Prostate gland (tissue), 2 donors: ENCODE data around the gene PDE11A. TPM values are rescaled to one million over a fixed set of nuclear protein-coding genes. Genes with fewer than 3 reads are reported as not detected.

Experiments used
- DNase-seq: peaks from one replicate; pipeline ENCODE4 v3.0.0-alpha.2; 2019; ENCODE audit warnings: low spot score
- H3K27ac ChIP-seq, 2 donors: fragments of 200-600 bp; sonication (generic); 2 replicates each; pipeline ENCODE4 v1.5.1; 2017 to 2019
- H3K27me3 ChIP-seq: fragments of 200-600 bp; sonication (generic); replicated peaks from 2 replicates; pipeline ENCODE4 v1.5.1; 2019; ENCODE audit not compliant: insufficient read depth
- H3K36me3 ChIP-seq, 2 donors: fragments of 200-600 bp; sonication (generic); 1 replicate in 1 of 2; 2 replicates in 1 of 2; pipeline versions ENCODE4 v1.5.1 to v1.8.1; 2017 to 2019
- H3K4me1 ChIP-seq: fragments of 200-600 bp; sonication (generic); replicated peaks from 2 replicates; pipeline ENCODE4 v1.5.1; 2019
- H3K4me3 ChIP-seq, 2 donors: fragments of 200-600 bp; sonication (generic); 2 replicates each; pipeline ENCODE4 v1.5.1; 2017 to 2019
- H3K9me3 ChIP-seq: fragments of 200-600 bp; sonication (generic); 2 replicates; pipeline ENCODE4 v1.5.1; 2017
- POLR2A ChIP-seq: fragments of 450-650 bp; IDR thresholded peaks from one replicate; pipeline ENCODE4 v1.6.1; 2016; ENCODE audit warnings: antibody characterized with exemption, mild to moderate bottlenecking
- POLR2AphosphoS5 ChIP-seq: sonication (generic); formaldehyde crosslinking; IDR thresholded peaks from one replicate; pipeline ENCODE4 v1.6.1; 2017; ENCODE audit warnings: antibody characterized with exemption
- WGBS: methylation state at CpG from one replicate; pipeline ENCODE4 v1.1.5; 2018; 5-methylcytosine and 5-hydroxymethylcytosine counted together
- intact Hi-C: fragments of 100-400 bp; cut with DNase I; formaldehyde crosslinking; loops from one replicate; pipeline ENCODE4 v1.14.2; 2022
- total RNA-seq, 2 donors: library from RNA; depleted of rRNA; stranded (reverse); fragments of >200 nt; gene quantifications; one replicate each; pipeline ENCODE4 v1.1.0, GENCODE V29; 2016
- TF ChIP-seq, protein P1 (sequence below), 4 experiments: fragments of 200-600 bp in 2 of 4; fragments of 450-650 bp in 2 of 4; sonication (generic) in 2 of 4; IDR thresholded peaks; 1 replicate in 3 of 4; 2 replicates in 1 of 4; pipeline ENCODE4 v1.5.1; 2016 to 2019; ENCODE audit warnings: antibody characterized with exemption in 4 of 4, mild to moderate bottlenecking in 2 of 4, moderate library complexity in 2 of 4

PDE11A gene
- total RNA-seq, 2 donors from 2014 or later, result 14.9 to 26.6 TPM

DNA sequence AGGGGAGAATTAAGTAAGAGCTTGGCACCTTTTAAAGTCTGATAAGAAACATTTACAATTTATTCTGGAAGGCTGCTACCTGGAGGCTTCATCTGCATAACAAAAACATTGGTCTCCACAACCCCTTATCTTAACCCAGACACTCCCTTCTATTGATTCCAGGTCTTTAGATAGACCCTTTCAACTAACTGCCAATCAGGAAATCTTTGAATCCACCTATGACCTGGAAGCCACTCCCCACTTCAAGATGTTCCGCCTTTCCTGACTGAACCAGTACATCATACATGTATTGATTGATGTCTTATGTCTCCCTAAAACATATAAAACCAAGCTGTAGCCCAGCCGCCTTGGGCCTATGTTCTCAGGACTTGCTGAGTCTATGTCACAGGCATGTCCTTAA lies 390.6 kb downstream of the PDE11A start:
- intact Hi-C loops, result no loop called here
- H3K36me3 ChIP-seq, result no peaks in the 10 kb centered on the region
- WGBS, result 95% methylated on average over 2 of the region's 2 CpGs

DNA sequence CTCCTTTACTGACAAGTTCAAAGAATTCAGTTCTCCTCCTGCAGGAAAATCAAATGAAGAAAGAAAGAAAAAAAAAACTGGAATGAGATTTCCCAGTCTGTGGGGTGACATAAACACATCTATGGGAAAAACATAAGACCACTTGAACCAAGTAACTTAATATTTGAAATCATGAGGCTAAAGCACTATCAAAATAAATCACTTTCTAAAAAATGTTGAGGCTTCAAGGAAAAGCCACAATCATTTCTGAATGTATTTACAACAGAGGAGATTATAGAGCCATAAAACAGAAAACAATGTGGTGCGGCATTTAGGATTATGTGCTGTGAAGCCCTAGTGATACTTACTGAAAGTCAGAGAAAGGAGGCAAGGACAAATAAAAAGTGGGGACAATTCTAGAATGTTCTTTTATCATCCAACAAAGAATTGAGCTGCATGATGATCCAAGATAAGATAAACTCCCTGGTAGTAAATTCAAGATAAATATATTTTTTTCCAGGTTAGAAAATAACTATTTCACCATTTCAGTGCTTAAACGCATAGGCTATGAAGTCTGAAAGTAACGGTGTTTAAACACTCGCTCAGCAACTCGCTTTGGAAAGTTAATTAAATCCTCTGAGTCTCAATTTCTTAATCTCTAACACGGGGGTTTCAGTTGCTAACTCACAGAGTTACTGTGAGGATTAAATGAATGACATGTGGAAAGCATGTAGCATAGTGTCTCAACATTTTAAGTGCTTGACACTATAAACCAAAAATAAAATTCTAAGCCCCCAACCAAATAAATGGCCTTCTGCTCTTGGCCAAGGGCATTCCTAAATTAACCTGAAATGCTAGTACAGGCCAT lies 391.5 kb downstream of the PDE11A start:
- no peaks in the 10 kb centered on the region for H3K9me3 ChIP-seq
- H3K4me1 ChIP-seq, result no peaks in the 10 kb centered on the region
- no peak overlapping the region for H3K4me3 ChIP-seq
- no peak for DNase-seq
- TF ChIP-seq POLR2A, result no peak
- TF ChIP-seq POLR2AphosphoS5, result no peak
- TF ChIP-seq, protein P1, sequence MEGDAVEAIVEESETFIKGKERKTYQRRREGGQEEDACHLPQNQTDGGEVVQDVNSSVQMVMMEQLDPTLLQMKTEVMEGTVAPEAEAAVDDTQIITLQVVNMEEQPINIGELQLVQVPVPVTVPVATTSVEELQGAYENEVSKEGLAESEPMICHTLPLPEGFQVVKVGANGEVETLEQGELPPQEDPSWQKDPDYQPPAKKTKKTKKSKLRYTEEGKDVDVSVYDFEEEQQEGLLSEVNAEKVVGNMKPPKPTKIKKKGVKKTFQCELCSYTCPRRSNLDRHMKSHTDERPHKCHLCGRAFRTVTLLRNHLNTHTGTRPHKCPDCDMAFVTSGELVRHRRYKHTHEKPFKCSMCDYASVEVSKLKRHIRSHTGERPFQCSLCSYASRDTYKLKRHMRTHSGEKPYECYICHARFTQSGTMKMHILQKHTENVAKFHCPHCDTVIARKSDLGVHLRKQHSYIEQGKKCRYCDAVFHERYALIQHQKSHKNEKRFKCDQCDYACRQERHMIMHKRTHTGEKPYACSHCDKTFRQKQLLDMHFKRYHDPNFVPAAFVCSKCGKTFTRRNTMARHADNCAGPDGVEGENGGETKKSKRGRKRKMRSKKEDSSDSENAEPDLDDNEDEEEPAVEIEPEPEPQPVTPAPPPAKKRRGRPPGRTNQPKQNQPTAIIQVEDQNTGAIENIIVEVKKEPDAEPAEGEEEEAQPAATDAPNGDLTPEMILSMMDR (IDR thresholded peaks at IDR 0.05), result no peak
- H3K27ac ChIP-seq, result no peak overlapping the region
- no peaks in the 10 kb centered on the region for H3K36me3 ChIP-seq
- 52% methylated on average over 6 of the region's 6 CpGs for WGBS
- H3K27me3 ChIP-seq, result no peaks in the 10 kb centered on the region
- intact Hi-C loops, result no loop called here

More for the DNA sequence above, 390.6 kb downstream of the PDE11A start:
- no peak for DNase-seq
- no peaks in the 10 kb centered on the region for H3K27me3 ChIP-seq
- no peaks in the 10 kb centered on the region for H3K9me3 ChIP-seq
- H3K4me1 ChIP-seq, result no peaks in the 10 kb centered on the region
- no peak overlapping the region for H3K27ac ChIP-seq
- TF ChIP-seq, protein P1 (IDR thresholded peaks at IDR 0.05), result no peak
- TF ChIP-seq POLR2AphosphoS5, result no peak
- H3K4me3 ChIP-seq, result no peak overlapping the region

DNA sequence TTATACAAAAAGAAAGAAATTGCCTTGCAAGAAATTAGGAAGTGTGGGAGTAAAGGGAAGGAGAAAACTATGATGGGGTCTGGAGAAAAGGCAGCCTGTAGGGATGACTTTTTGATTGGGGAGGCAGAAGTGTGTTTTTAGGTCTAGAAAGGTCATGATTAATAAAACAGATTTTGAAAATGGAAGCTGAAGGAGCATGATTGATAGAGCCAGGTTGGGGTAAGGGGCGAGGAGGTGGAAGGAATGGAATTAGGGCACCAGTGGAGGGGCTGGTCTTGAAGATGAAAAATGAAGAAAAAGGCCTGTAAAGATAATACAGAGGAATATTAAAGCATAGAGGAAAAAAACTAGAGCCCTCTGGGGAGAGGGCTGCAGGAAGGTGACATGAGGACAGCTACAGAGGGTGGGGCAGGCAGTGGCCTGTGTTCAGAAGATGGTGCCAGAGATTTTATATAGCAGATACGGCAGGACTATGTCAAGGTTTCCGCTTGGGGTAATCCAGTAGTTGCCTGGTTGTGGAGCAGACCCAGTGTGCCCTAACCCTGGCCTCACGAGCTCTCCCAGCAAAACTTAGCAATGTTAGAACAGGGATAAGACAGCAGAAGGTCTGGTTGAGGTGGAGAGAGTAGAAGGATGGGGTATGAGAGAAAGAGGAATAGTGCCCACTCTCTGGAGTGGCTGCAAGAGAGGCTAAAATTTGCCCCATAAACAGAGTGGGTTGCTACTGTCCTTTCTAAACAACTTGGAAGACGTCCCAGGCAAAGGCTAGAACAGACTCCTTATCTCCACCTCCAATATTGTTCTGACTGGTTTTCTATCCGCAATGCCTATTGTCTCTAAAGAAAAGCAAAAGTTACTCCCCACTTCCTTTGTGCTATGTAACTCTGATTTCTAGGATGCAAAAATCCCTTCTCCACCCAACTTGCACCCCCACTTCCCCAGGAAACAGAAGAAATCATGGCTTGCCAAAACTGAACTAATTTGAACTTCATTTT lies 392.7 kb downstream of the PDE11A start:
- no peaks in the 10 kb centered on the region for H3K27me3 ChIP-seq
- no peak for DNase-seq
- WGBS, result 61% methylated on average over 6 of the region's 6 CpGs
- H3K36me3 ChIP-seq, result no peaks in the 10 kb centered on the region
- H3K9me3 ChIP-seq, result no peaks in the 10 kb centered on the region
- TF ChIP-seq, protein P1 (IDR thresholded peaks at IDR 0.05), result no peak
- TF ChIP-seq POLR2A (no peak), POLR2AphosphoS5 (no peak)
- no peak overlapping the region for H3K27ac ChIP-seq
- no peak overlapping the region for H3K4me3 ChIP-seq
- H3K4me1 ChIP-seq, result no peaks in the 10 kb centered on the region
- intact Hi-C loops, result no loop called here

DNA sequence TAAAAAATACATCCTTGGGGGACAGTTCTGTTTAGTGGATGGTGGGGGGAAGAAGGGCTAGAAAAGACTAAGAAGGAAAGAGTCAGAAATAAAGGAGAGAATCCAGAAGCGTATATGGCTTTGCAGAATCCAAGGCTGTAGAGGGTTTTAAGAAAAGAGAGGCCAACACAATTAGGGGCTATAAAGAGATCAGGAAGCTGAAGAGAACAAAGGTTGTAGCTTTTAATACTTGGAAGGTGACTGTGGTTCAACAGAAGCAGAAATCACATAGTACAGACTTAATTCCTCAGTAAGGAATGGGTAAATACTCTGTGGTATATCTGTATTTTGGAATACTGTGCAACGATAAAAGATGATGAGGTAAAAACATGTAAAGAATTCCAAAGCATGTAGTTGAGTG lies 393.6 kb downstream of the PDE11A start:
- H3K9me3 ChIP-seq, result no peaks in the 10 kb centered on the region
- H3K4me3 ChIP-seq, result no peak overlapping the region
- H3K27me3 ChIP-seq, result no peaks in the 10 kb centered on the region
- no peaks in the 10 kb centered on the region for H3K36me3 ChIP-seq
- DNase-seq, result no peak
- intact Hi-C loops, result no loop called here
- H3K27ac ChIP-seq, result no peak overlapping the region
- no peaks in the 10 kb centered on the region for H3K4me1 ChIP-seq
- TF ChIP-seq, protein P1 (IDR thresholded peaks at IDR 0.05), result no peak
- TF ChIP-seq POLR2AphosphoS5 (no peak), POLR2A (no peak)
- WGBS, result 90% methylated on average over 2 of the region's 2 CpGs
